Measurements from ENCODE around the gene RHEBL1.

- TF ChIP-seq, protein P1, sequence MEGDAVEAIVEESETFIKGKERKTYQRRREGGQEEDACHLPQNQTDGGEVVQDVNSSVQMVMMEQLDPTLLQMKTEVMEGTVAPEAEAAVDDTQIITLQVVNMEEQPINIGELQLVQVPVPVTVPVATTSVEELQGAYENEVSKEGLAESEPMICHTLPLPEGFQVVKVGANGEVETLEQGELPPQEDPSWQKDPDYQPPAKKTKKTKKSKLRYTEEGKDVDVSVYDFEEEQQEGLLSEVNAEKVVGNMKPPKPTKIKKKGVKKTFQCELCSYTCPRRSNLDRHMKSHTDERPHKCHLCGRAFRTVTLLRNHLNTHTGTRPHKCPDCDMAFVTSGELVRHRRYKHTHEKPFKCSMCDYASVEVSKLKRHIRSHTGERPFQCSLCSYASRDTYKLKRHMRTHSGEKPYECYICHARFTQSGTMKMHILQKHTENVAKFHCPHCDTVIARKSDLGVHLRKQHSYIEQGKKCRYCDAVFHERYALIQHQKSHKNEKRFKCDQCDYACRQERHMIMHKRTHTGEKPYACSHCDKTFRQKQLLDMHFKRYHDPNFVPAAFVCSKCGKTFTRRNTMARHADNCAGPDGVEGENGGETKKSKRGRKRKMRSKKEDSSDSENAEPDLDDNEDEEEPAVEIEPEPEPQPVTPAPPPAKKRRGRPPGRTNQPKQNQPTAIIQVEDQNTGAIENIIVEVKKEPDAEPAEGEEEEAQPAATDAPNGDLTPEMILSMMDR (conservative IDR thresholded peaks at IDR 0.05; ENCODE audit: low read depth, low read length) = no peak
- no peak for TF ChIP-seq BHLHE40 (IDR thresholded peaks at IDR 0.05; ENCODE audit: low read depth, low read length)
- no peak for TF ChIP-seq CEBPB (IDR thresholded peaks at IDR 0.05; ENCODE audit: low read depth, low read length)
- TF ChIP-seq USF2 (IDR thresholded peaks at IDR 0.05; ENCODE audit: low read depth, low read length) = no peak
- no peak for TF ChIP-seq RAD21 (IDR thresholded peaks at IDR 0.05; ENCODE audit: low read length)
- TF ChIP-seq POLR2A (IDR thresholded peaks at IDR 0.05; ENCODE audit: low read depth, low read length) = no peak
- no peak for TF ChIP-seq CHD1 (IDR thresholded peaks at IDR 0.05; ENCODE audit: low read depth, low read length)
- no peak for TF ChIP-seq RFX5 (IDR thresholded peaks at IDR 0.05; ENCODE audit: low read depth, low read length)
- TF ChIP-seq ELK1 (IDR thresholded peaks at IDR 0.05; ENCODE audit: borderline replicate concordance, low read depth, low read length) = no peak
- no peak for TF ChIP-seq NFE2L2 (IDR thresholded peaks at IDR 0.05; ENCODE audit: low read depth, low read length)
- no peak for TF ChIP-seq MXI1 (IDR thresholded peaks at IDR 0.05; ENCODE audit: borderline replicate concordance, low read depth, low read length)
- no peak for TF ChIP-seq FOS (IDR thresholded peaks at IDR 0.05; ENCODE audit: low read depth, low read length)
- no peak for TF ChIP-seq RCOR1 (IDR thresholded peaks at IDR 0.05; ENCODE audit: insufficient replicate concordance, low read length)
- no peak for TF ChIP-seq MAZ (IDR thresholded peaks at IDR 0.05; ENCODE audit: borderline replicate concordance, low read depth, low read length)
Measured at GRCh38 chr12:49051777-49052438, 17.9 kb downstream of the RHEBL1 start.

All from IMR-90 (cell line).